CD4-positive, alpha-beta memory T cell (primary cell): Measurements from ENCODE around the gene OSTM1. TPM values are rescaled to one million over a fixed set of nuclear protein-coding genes. Genes with fewer than 3 reads are reported as not detected.
"Not testable (repeated sequence)": the region's sequence is repeated elsewhere in the genome, so short reads cannot be mapped to it uniquely, and the experiment has no call there.

Experiments used
- CTCF ChIA-PET: fragments of 350-600 bp; sonication (Branson Sonifier 250); formaldehyde crosslinking; loops from one replicate; lab custom pipeline; 2021; ENCODE audit warnings: inconsistent platforms; ENCODE audit not compliant: partially characterized antibody; lab: Charles Lee
- POLR2A ChIA-PET: fragments of 350-600 bp; sonication (Branson Sonifier 250); formaldehyde crosslinking; loops from one replicate; lab custom pipeline; 2021; ENCODE audit not compliant: partially characterized antibody; lab: Charles Lee
- DNase-seq, 5 donors: peaks; one replicate each; pipeline versions ENCODE4 v3.0.0 to v3.0.0-alpha.2; 2020 to 2022; ENCODE audit warnings: mixed read lengths in 1 of 5
- H3K27ac ChIP-seq: one replicate; pipeline ENCODE4 v1.7.0; 2013; ENCODE audit warnings: low read depth, low read length
- H3K27me3 ChIP-seq: 2 replicates; pipeline ENCODE4 v1.7.0; 2013; ENCODE audit warnings: mild to moderate bottlenecking, low read length, moderate library complexity; ENCODE audit not compliant: insufficient read depth
- H3K36me3 ChIP-seq: 2 replicates; pipeline ENCODE4 v1.7.0; 2013; ENCODE audit warnings: mild to moderate bottlenecking, low read length, moderate library complexity; ENCODE audit not compliant: insufficient read depth
- H3K4me1 ChIP-seq: 2 replicates; pipeline ENCODE4 v1.7.0; 2013; ENCODE audit warnings: mild to moderate bottlenecking, low read length, moderate library complexity; ENCODE audit not compliant: insufficient read depth
- H3K4me3 ChIP-seq, 2 donors: one replicate each; pipeline ENCODE4 v1.7.0; 2013; ENCODE audit warnings: low read length in 2 of 2, mild to moderate bottlenecking in 1 of 2
- H3K9me3 ChIP-seq, 2 donors: one replicate each; pipeline ENCODE4 v1.7.0; 2013; ENCODE audit warnings: low read length in 2 of 2, control low read depth in 1 of 2; ENCODE audit not compliant: control insufficient read depth in 1 of 2
- H3K27ac Mint-ChIP-seq, 7 donors: one replicate each; pipeline ENCODE4 v1.8.0; 2020 to 2021; ENCODE audit warnings: mixed read lengths in 7 of 7, mild to moderate bottlenecking in 6 of 7, inconsistent platforms in 3 of 7, moderate library complexity in 3 of 7
- H3K27me3 Mint-ChIP-seq, 2 donors: one replicate each; pipeline ENCODE4 v1.8.0; 2020 to 2021; ENCODE audit warnings: mixed read lengths in 2 of 2
- H3K36me3 Mint-ChIP-seq, 2 donors: one replicate each; pipeline ENCODE4 v1.8.0; 2020 to 2021; ENCODE audit warnings: mixed read lengths in 2 of 2, inconsistent platforms in 1 of 2, mild to moderate bottlenecking in 1 of 2
- H3K4me1 Mint-ChIP-seq, 4 donors: one replicate each; pipeline ENCODE4 v1.8.0; 2020 to 2021; ENCODE audit warnings: mixed read lengths in 4 of 4, mild to moderate bottlenecking in 1 of 4
- H3K4me3 Mint-ChIP-seq, 8 donors: one replicate each; pipeline ENCODE4 v1.8.0; 2020 to 2021; ENCODE audit warnings: mixed read lengths in 8 of 8, mild to moderate bottlenecking in 7 of 8, moderate library complexity in 6 of 8, inconsistent platforms in 3 of 8
- H3K9me3 Mint-ChIP-seq, 8 donors: one replicate each; pipeline ENCODE4 v1.8.0; 2020 to 2021; ENCODE audit warnings: mixed read lengths in 8 of 8, mild to moderate bottlenecking in 5 of 8, inconsistent platforms in 3 of 8, moderate library complexity in 1 of 8
- intact Hi-C: fragments of 100-400 bp; cut with micrococcal nuclease; formaldehyde crosslinking; loops from one replicate; pipeline ENCODE4 v1.15.1; 2023
- polyA plus RNA-seq, 2 donors: library from polyadenylated mRNA; unstranded; fragments of 300-500 nt; fragmentation: Illumina TruSeq; gene quantifications; one replicate each; pipeline ENCODE4 v1.2.3, GENCODE V29; 2021
- total RNA-seq, 2 experiments: library from RNA; stranded (reverse); gene quantifications; one replicate each; pipeline ENCODE4 v1.2.3, GENCODE V29; 2021

OSTM1 gene
- total and polyA plus RNA-seq, 4 experiments from 2014 or later = 44.4 to 59.8 (median 55.0) TPM

DNA sequence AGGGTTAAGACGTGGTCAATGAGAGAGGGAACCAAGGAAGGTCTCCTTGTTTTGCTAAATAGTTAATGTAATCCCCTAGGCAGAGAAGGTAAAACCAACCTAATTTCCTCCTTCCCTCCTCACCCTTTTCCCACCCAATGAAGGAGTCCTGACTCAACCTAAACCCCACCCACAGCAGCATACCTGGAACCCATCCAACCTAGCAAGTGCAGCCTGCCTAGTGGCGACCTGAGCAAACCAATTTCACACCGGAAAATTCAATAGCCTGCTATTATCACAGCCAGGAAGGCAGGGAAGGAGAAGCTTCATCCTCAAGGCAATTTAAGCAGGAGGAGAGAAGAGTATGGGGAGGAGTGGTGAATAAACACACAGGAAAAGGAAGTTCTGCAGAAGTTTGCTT is 46.9 kb downstream of the OSTM1 start:
- Mint-ChIP-seq H3K4me3 (no peak overlapping the region), H3K27ac (no peak overlapping the region), H3K27me3 (no peaks in the 10 kb centered on the region), H3K9me3 (no peaks in the 10 kb centered on the region), H3K4me1 (no peaks in the 10 kb centered on the region), H3K36me3 (peaks cover 4 to 6% of the 10 kb centered on the region in 2 donors)
- no peaks in the 10 kb centered on the region for H3K4me1 ChIP-seq
- intact Hi-C loops = no loop called here
- no peaks in the 10 kb centered on the region for H3K36me3 ChIP-seq
- no peak for DNase-seq
- POLR2A ChIA-PET = no interaction called here
- H3K27me3 ChIP-seq = no peaks in the 10 kb centered on the region
- no peaks in the 10 kb centered on the region for H3K9me3 ChIP-seq
- CTCF ChIA-PET = no interaction called here
- no peak overlapping the region for H3K27ac ChIP-seq
- H3K4me3 ChIP-seq = no peak overlapping the region

GRCh38 chr6:108027056-108027455 is 47.5 kb downstream of the OSTM1 start:
- no peaks in the 10 kb centered on the region for H3K4me1 Mint-ChIP-seq
- no peaks in the 10 kb centered on the region for H3K27me3 Mint-ChIP-seq
- no peak for DNase-seq
- POLR2A ChIA-PET = no interaction called here
- no peak overlapping the region for H3K4me3 ChIP-seq
- H3K9me3 ChIP-seq = no peaks in the 10 kb centered on the region
- intact Hi-C loops = no loop called here
- H3K36me3 ChIP-seq = no peaks in the 10 kb centered on the region
- no peaks in the 10 kb centered on the region for H3K9me3 Mint-ChIP-seq
- H3K4me1 ChIP-seq = no peaks in the 10 kb centered on the region
- CTCF ChIA-PET = no interaction called here
- peaks cover 4 to 6% of the 10 kb centered on the region in 2 donors for H3K36me3 Mint-ChIP-seq
- H3K4me3 Mint-ChIP-seq = no peak overlapping the region
- no peak overlapping the region for H3K27ac ChIP-seq
- H3K27me3 ChIP-seq = no peaks in the 10 kb centered on the region
- no peak overlapping the region for H3K27ac Mint-ChIP-seq

DNA sequence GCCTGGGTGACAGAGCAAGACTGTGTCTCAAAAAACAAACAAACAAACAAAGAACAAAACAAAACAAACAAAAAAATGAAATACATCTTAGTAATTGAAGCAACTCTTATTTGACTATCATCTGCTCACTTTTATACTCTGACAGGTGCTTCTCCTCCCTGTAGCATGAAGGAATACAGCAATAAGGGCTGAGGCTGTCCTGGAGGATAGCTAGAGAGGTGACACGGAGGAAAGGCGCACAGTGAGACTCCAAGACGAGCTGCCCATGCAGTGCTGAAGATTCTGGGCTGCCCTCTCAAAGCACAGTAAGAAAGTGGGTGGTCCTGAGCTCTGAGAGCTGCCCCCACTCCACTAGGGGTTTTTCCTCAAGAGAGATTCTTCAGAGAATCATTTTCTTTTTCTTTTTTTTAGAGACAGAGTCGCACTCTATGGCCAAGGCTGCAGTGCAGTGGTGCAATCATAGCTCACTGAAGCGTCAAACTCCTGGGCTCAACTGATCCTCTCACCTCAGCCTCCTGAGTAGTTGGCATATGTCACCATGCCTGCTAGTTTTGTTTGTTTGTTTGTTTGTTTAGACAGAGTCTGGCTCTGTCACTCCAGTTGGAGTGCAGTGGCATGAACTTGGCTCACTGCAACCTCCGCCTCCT is 50.0 kb downstream of the OSTM1 start:
- no peaks in the 10 kb centered on the region for H3K4me1 Mint-ChIP-seq
- no peak overlapping the region for H3K4me3 ChIP-seq
- H3K27ac ChIP-seq = no peak overlapping the region
- no peaks in the 10 kb centered on the region for H3K9me3 ChIP-seq
- H3K9me3 Mint-ChIP-seq = peaks cover 0 to 2% (median 0%) of the 10 kb centered on the region in 8 donors
- H3K4me1 ChIP-seq = no peaks in the 10 kb centered on the region
- CTCF ChIA-PET = interaction anchor here (0.6 kb wide), 1 partner anchor 150 kb away, joined by 3 read pairs; no protein-coding TSS in a partner anchor
- DNase-seq = no peak
- H3K27ac Mint-ChIP-seq = no peak overlapping the region
- peaks cover 0 to 11% of the 10 kb centered on the region in 2 donors for H3K36me3 Mint-ChIP-seq
- POLR2A ChIA-PET = no interaction called here
- intact Hi-C loops = no loop called here
- H3K27me3 Mint-ChIP-seq = no peaks in the 10 kb centered on the region
- H3K27me3 ChIP-seq = no peaks in the 10 kb centered on the region
- H3K4me3 Mint-ChIP-seq = no peak overlapping the region
- no peaks in the 10 kb centered on the region for H3K36me3 ChIP-seq

GRCh38 chr6:108020472-108021116 is 53.9 kb downstream of the OSTM1 start:
- no peaks in the 10 kb centered on the region for H3K4me1 Mint-ChIP-seq
- H3K27ac Mint-ChIP-seq = no peak overlapping the region
- intact Hi-C loops = no loop called here
- peaks cover 0 to 14% of the 10 kb centered on the region in 2 donors for H3K36me3 Mint-ChIP-seq
- ChIA-PET POLR2A (no interaction called here), CTCF (no interaction called here)
- no peak overlapping the region for H3K4me3 ChIP-seq
- H3K9me3 ChIP-seq = no peaks in the 10 kb centered on the region
- no peaks in the 10 kb centered on the region for H3K36me3 ChIP-seq
- peaks cover 0 to 8% (median 0%) of the 10 kb centered on the region in 8 donors for H3K9me3 Mint-ChIP-seq
- no peak overlapping the region for H3K4me3 Mint-ChIP-seq
- H3K27me3 Mint-ChIP-seq = no peaks in the 10 kb centered on the region
- H3K27me3 ChIP-seq = no peaks in the 10 kb centered on the region
- no peaks in the 10 kb centered on the region for H3K4me1 ChIP-seq
- no peak for DNase-seq
- no peak overlapping the region for H3K27ac ChIP-seq

- intact Hi-C loops, H3K27ac Mint-ChIP-seq: not testable (repeated sequence)
Observed at GRCh38 chr6:108016283-108016682, 58.3 kb downstream of the OSTM1 start.

DNA sequence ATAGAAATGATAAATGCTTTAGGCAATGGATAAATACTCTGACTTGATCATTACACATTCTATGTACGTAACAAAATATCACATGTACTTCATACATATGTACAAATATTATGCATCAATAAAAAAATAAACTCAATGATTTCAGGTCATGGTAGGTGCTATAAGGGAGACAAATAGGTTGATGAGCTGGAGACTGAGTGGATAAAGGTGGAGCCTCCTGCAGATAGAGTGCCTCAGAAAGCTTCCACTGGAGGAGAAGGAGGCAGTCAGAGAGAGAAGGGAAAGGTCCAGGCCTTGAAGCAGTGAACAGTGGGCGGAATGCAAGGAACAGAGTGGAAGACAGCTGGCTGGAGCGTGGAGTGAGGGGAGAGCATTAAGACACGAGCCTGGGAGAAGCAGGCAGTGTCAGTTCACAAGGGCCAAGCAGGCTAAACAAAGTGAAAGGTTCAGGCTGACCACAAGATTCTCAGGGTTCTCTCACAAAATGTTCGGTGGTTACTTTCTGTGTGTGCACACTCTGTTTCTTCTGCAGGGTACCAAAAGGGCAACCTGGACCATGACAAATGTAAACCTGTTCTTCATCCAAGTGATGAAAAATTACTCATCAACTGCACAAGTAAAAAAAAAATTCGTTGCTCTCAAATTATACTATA is 60.6 kb downstream of the OSTM1 start:
- H3K9me3 ChIP-seq = no peaks in the 10 kb centered on the region
- ChIA-PET POLR2A (no interaction called here), CTCF (no interaction called here)
- H3K4me1 Mint-ChIP-seq = no peaks in the 10 kb centered on the region
- no peaks in the 10 kb centered on the region for H3K27me3 ChIP-seq
- H3K27ac ChIP-seq = no peak overlapping the region
- no peak overlapping the region for H3K4me3 Mint-ChIP-seq
- H3K9me3 Mint-ChIP-seq = peaks cover 0 to 20% (median 10%) of the 10 kb centered on the region in 8 donors
- H3K36me3 Mint-ChIP-seq = peaks cover 7 to 27% of the 10 kb centered on the region in 2 donors
- no peak overlapping the region for H3K27ac Mint-ChIP-seq
- H3K36me3 ChIP-seq = no peaks in the 10 kb centered on the region
- no peak overlapping the region for H3K4me3 ChIP-seq
- intact Hi-C loops = no loop called here
- no peak for DNase-seq
- no peaks in the 10 kb centered on the region for H3K27me3 Mint-ChIP-seq
- no peaks in the 10 kb centered on the region for H3K4me1 ChIP-seq

More at GRCh38 chr6:108016283-108016682, 58.3 kb downstream of the OSTM1 start:
- H3K9me3 ChIP-seq, H3K36me3 ChIP-seq, H3K4me3 Mint-ChIP-seq, H3K4me1 Mint-ChIP-seq, H3K4me3 ChIP-seq, CTCF ChIA-PET, H3K4me1 ChIP-seq, H3K27me3 Mint-ChIP-seq, POLR2A ChIA-PET, H3K27ac ChIP-seq, H3K9me3 Mint-ChIP-seq, H3K27me3 ChIP-seq, DNase-seq: not testable (repeated sequence)
- peaks cover 1 to 21% of the 10 kb centered on the region in 2 donors for H3K36me3 Mint-ChIP-seq

- H3K9me3 Mint-ChIP-seq = peaks cover 0 to 22% (median 14%) of the 10 kb centered on the region in 8 donors
- peaks cover 10 to 20% of the 10 kb centered on the region in 2 donors for H3K36me3 Mint-ChIP-seq
- Histone ChIP-seq H3K27me3 (no peaks in the 10 kb centered on the region), H3K4me3 (no peak overlapping the region), H3K36me3 (no peaks in the 10 kb centered on the region), H3K9me3 (no peaks in the 10 kb centered on the region), H3K4me1 (no peaks in the 10 kb centered on the region), H3K27ac (no peak overlapping the region)
- no peak overlapping the region for H3K27ac Mint-ChIP-seq
- H3K27me3 Mint-ChIP-seq = peaks cover 0 to 2% of the 10 kb centered on the region in 2 donors
- ChIA-PET CTCF (interaction anchor here (0.8 kb wide), 1 partner anchor 9 kb away, joined by 3 read pairs; no protein-coding TSS in a partner anchor), POLR2A (no interaction called here)
- intact Hi-C loops = no loop called here
- no peak for DNase-seq
- H3K4me1 Mint-ChIP-seq = no peaks in the 10 kb centered on the region
- no peak overlapping the region for H3K4me3 Mint-ChIP-seq
Observed at GRCh38 chr6:108009894-108010293, 64.6 kb downstream of the OSTM1 start.
